Right ventricle myocardium superior (tissue), 1 donor: Measurements from ENCODE around the gene IRX3. TPM values are rescaled to one million over a fixed set of nuclear protein-coding genes. Genes with fewer than 3 reads are reported as not detected.
A peak's percentile ranks its signal among the peaks of the same experiment; 100 is the strongest.
"Not testable (repeated sequence)": the region's sequence is repeated elsewhere in the genome, so short reads cannot be mapped to it uniquely, and the experiment has no call there.

Experiments used
- ATAC-seq: fragments of 200-7000 bp; cut with Tn5 transposase; one replicate; pipeline ENCODE4 v1.9.1; 2020; ENCODE audit warnings: mild to moderate bottlenecking; ENCODE audit not compliant: poor library complexity
- DNase-seq: peaks from one replicate; pipeline ENCODE4 v3.0.0-alpha.2; 2020
- intact Hi-C: fragments of 100-400 bp; cut with DNase I; formaldehyde crosslinking; loops from one replicate; pipeline ENCODE4 v1.11.2; 2022
- total RNA-seq: library from RNA; stranded (reverse); fragmentation: NEBNext Ultra II Directional; extraction: Animal tissue kit (Norgen Biotek cat#: 25700); gene quantifications from one replicate; pipeline ENCODE4 v1.2.1, GENCODE V29; 2021
- donor health status: DM: no; HTN: yes; CAD: no; lungs with severe emphysema.

Gene IRX3
- total RNA-seq, 1 donor from 2014 or later, result 42.4 TPM

- intact Hi-C loops, result loop anchor here (10.0 kb wide), 3 partner anchors 132 to 388 kb away; no protein-coding TSS in a partner anchor
- DNase-seq (peak; percentile 77), ATAC-seq (peak; percentile 40)
Observed at GRCh38 chr16:54282202-54282927, 4.2 kb downstream of the IRX3 start.

DNA sequence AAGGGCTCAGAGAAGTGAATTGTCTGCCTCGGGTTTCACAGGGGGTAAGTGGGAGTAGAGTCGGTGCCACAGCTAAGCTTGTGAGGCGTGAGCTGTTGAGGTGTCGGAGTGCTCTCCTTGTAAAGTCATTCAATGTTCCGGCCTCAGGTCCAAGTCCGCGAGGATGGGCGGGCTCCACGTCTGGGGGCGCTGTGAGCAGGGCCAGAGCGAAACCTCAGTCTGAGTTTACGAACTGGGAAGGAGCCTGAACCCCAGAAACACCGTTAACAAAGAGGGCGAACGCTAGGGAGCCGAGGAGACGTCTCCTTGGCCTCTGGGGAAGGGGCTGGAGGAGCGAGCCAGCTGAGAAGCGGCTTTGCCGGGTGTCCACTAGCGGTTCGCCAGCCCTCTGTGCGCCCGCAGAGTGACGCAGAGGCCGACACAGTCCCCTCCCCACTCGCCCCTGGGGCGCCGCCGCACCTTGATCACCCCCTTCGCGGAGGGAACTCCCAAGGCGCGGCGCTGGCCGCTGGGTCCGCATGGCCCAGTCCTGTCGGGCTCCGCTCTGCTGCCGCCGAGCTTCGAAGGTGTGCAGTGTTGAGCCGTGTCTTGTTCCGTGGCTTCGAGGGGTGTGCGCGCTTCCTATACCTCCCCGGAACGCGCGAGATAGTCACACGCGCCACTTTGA lies 4.9 kb downstream of the IRX3 start:
- ATAC-seq (no peak), DNase-seq (peak; percentile 44)
- intact Hi-C loops, result loop anchor here (10.0 kb wide), 3 partner anchors 133 to 387 kb away; no protein-coding TSS in a partner anchor

- intact Hi-C loops, result loop anchor here (10.0 kb wide), 3 partner anchors 134 to 386 kb away; no protein-coding TSS in a partner anchor
- no peak for DNase-seq
- ATAC-seq, result no peak
Observed at GRCh38 chr16:54280751-54281150, 5.8 kb downstream of the IRX3 start.

DNA sequence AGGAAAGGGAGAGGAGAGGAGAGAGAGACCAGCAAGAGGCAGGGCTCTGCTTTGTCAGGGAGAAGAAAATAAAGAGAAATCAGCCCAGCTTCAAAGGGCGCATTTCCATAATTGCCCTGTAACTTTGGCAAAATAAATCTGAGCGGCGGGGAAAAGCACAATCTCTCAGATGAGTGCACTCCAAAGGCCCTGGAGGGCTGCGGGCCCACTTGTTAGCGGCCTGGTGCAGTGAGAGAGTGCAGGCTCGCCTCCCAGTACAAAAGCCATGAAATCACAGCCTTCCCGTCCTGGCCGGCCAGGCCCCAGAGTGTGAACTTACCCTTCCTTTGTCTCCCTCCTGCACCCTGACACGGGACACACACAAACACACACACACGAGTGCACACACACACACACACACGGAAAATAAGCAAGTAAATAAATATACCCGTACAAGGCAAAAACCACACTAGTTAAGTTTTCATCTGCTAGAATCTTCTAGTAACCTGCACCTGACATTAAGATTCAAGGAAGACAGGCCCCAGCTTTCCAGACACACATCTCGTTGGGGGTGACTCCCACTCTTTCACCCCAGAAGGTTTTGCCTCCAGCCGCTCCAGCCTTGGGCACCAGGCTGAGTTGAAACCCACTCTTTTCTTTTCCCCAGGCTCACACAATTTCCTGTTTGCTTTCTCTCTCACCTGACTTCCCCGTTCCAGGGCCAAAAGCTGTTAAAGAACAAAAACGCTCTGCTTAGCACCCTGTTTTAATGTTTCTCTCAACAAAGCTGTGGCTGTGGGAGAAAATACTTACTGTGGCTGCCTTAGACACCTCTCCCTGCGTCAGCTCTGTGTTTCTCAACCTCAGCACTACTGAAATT lies 8.5 kb downstream of the IRX3 start:
- ATAC-seq (no peak), DNase-seq (no peak)
- intact Hi-C loops, result no loop called here

DNA sequence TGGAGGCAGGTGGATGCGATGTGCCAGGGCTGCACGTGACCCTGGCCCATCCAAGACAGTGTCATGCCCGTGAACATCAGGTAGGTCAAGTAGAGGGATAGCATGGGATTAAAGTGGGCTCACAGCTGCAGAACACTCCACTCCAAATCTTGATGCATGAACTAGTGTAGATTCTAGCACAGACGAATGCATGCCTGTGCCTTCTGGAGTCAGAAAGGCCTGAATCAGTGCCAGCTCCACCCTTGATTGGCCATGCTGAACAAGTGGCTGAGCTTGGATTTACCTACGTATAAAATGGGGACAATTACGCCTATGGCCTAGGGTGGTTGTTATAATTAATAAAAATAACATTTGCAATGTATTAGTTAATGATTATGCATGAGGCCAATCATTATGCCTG lies 10.6 kb downstream of the IRX3 start:
- no peak for ATAC-seq
- DNase-seq, result no peak
- intact Hi-C loops, result no loop called here

DNA sequence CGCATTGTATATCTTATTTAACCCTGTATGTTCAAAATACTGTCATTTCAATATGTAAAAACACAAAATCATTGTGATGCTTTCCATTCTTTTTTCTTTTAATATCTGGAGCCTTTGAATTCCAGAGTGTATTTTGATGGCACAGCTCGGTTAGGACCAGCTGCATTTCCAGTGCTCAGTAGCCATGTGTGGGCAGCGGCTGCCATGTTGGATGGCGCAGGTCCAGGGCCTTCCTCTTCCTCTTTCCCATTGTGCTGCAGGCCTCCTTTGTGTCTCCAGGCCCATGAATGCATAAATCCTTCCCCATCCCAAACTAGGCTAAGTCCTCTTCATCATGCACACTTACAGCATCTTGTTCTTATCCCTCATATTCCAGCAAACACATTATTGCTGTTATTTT lies 13.0 kb downstream of the IRX3 start:
- intact Hi-C loops, result no loop called here
- no peak for DNase-seq
- ATAC-seq, result no peak

DNA sequence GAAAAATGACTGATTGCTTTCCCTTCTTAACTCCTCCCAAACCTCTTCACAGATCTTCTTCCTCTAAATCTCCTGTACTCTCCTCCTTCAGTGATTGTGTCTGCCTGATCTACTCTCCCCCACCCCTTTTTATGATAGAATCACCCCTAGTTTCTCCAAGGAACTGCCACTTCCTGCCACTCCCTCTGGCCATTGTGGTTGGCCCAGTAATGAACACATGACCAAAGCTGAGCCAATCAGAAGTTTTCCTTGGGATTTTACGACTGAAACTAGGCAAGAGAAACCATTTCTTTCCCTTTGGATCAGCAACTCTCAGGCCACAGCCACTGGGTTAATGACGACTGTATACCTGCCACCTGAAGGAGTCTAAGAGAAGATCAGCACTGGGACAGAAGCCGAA lies 15.9 kb downstream of the IRX3 start:
- ATAC-seq (no peak), DNase-seq (no peak)
- intact Hi-C loops, result no loop called here

GRCh38 chr16:54269461-54269860 lies 17.1 kb downstream of the IRX3 start:
- DNase-seq (no peak), ATAC-seq (peak; percentile 73)
- intact Hi-C loops, result no loop called here

DNA sequence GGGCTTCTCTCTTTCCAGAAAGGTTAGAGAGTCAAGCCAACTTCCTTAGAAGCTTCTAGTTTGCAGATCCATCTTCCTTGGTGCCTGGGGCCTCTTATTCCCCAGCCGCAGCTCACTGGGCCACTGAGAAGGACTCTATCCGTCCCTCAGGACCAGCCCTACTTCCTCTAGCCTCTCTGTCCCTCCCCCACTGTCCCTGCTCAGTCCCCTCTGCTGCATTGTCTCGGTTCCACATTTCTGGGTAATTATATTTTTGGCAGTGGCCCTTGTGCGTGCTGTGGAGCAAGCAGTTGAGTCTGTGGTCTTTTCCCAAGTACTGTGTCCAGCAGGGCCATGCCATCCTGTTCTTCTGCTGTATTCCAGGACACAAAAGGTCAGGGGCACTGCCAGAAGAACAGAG lies 17.8 kb downstream of the IRX3 start:
- ATAC-seq (no peak), DNase-seq (no peak)
- intact Hi-C loops, result no loop called here

- intact Hi-C loops, result no loop called here
- no peak for ATAC-seq
- no peak for DNase-seq
Observed at GRCh38 chr16:54268340-54268739, 18.2 kb downstream of the IRX3 start.

GRCh38 chr16:54266363-54266955 lies 20.1 kb downstream of the IRX3 start:
- ATAC-seq (peak; percentile 77), DNase-seq (no peak)
- intact Hi-C loops, result no loop called here

DNA sequence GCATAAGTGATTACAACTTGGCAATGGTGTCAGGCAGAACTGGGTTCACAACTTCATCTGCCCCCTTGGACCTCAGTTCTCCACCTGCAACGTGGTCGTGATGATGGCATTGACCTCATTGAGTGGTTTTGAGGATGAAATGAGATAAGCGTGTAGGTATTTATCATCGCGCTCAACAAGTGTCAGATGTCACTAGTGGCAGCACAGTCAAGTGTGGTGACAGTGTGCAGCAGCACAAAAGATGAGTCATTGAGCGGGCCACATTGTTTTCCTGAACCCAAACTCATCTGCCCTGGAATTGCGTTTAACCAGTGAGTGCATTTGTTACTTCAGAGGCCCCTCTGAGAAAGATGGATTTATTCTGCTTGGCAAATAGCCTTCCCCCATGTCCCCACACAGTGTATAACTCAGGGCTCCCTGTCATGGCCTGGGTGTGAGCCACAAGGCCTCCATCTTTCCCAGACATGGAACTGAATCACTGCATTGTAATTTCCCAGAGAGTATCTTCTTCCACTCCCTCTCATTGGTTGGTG lies 20.9 kb downstream of the IRX3 start:
- DNase-seq (no peak), ATAC-seq (peak; percentile 81)
- intact Hi-C loops, result no loop called here

DNA sequence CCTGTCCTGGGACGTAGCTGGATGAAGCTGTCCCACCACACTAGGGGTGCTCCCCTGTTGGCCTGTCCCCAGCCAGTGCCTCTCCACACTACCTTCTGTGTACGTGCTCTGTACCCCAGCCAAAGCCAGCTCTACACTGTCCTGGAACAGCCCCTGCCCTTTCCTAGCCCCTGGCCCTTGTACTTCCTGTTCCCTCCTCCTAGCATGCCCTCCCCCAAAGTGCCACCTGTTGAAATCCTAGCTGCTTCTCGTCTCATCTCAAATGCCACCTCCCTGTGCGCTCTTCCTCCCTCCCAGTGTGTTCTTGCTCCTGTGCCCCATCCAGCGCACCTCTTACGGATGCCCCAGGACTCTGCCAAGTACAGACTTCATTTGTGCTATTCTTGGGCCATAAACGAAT lies 33.5 kb downstream of the IRX3 start:
- ATAC-seq (peak; percentile 59), DNase-seq (no peak)
- intact Hi-C loops, result no loop called here

- DNase-seq (no peak), ATAC-seq (no peak)
- intact Hi-C loops, result no loop called here
Observed at GRCh38 chr16:54248863-54249710, 37.5 kb downstream of the IRX3 start.

DNA sequence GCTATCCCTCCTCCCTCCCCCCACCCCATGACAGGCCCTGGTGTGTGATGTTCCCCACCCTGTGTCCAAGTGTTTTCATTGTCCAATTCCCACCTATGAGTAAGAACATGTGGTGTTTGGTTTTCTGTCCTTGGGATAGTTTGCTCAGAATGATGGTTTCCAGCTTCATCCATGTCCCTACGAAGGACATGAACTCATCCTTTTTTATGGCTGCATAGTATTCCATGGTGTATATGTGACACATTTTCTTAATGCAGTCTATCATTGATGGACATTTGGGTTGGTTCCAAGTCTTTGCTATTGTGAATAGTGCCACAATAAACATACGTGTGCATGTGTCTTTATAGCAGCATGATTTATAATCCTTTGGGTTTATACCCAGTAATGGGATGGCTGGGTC lies 38.9 kb downstream of the IRX3 start:
- DNase-seq, intact Hi-C loops, ATAC-seq: not testable (repeated sequence)

- intact Hi-C loops, result no loop called here
- no peak for ATAC-seq
Observed at GRCh38 chr16:54246454-54246821, 40.1 kb downstream of the IRX3 start.

DNA sequence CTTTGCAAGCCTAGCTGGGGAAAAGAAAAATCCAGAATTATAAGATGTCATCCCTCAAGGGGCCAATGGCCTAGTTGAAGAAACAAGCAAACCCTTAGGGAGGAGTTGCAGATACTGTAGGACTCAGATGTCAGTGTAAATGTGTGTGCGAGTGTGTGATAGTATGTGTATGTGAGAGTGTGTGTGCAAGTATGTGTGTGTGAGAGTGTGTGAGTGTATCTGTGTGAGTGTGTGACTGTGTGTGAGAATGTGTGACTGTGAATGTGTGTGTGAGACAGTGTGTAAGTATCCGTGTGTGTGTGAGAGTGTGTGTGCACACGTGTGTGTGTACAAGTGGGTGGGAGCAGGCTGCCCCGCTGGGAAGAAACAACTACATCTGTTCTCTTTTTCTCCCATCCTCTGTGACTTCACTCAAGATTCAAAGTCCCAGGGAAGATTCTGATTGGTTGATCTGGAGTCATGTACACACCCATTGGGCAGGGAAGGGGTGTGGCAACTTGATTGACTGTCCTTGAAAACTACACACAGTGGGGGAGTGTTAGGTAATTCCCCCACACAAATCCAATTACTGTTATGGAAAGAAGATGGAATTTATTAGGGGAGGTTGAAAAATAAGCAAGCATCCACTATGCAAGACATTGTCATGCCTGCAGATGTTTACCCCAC lies 40.7 kb downstream of the IRX3 start:
- ATAC-seq (no peak), DNase-seq (no peak)
- intact Hi-C loops, result no loop called here

More at GRCh38 chr16:54246454-54246821, 40.1 kb downstream of the IRX3 start:
- no peak for DNase-seq
